Measurements from ENCODE around the gene HNRNPF.

HNRNPF gene

DNA sequence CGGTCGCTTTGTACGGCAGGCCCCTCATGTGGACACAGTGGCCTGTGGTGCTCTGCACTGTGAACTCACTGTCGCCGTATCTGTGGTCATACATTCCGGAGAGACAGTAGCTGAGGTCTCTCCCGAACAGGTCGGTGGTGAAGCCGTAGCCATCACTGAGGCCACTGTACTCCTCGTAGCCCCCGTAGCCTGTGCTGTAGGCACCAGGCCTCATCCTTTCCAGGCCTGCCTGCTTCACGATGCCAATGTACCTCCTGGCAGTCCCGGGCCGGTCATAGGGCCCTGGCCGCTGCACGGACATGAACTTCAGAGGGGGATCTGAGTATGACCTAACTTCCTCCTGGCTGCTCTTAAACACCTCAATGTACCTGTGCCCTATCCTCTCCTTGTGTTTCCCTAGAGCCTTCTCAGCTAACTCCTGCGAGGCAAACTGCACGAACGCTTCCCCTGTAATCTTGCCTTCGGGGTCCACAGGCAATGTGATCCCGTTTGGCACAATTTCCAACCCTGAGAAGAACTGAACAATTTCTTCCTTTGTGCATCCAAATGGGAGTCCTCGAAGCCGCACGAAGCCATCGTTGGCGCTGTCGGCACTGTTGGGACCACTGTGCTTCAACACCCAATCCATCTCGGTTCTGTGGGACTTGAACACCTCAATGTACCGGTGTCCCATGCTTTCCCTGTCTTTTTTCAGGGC, 21.9 kb downstream of the HNRNPF start:
- H4K20me1 ChIP-seq (ENCODE audit: control insufficient read depth, insufficient read depth, low read depth, low read length): peaks cover 44% of the 10 kb centered on the region
- peaks cover 49% of the 10 kb centered on the region for H3K79me2 ChIP-seq (ENCODE audit: control insufficient read depth, low read length)
- no peak overlapping the region for H3K4me3 ChIP-seq (ENCODE audit: low read length)
- no peaks in the 10 kb centered on the region for H3K4me1 ChIP-seq (ENCODE audit: control insufficient read depth, low read length)
- H3K27me3 ChIP-seq (ENCODE audit: control insufficient read depth, low read length): no peaks in the 10 kb centered on the region
- no peak for TF ChIP-seq EZH2phosphoT487 (IDR thresholded peaks at IDR 0.05; ENCODE audit: borderline replicate concordance, low read length)
- TF ChIP-seq, protein P1, sequence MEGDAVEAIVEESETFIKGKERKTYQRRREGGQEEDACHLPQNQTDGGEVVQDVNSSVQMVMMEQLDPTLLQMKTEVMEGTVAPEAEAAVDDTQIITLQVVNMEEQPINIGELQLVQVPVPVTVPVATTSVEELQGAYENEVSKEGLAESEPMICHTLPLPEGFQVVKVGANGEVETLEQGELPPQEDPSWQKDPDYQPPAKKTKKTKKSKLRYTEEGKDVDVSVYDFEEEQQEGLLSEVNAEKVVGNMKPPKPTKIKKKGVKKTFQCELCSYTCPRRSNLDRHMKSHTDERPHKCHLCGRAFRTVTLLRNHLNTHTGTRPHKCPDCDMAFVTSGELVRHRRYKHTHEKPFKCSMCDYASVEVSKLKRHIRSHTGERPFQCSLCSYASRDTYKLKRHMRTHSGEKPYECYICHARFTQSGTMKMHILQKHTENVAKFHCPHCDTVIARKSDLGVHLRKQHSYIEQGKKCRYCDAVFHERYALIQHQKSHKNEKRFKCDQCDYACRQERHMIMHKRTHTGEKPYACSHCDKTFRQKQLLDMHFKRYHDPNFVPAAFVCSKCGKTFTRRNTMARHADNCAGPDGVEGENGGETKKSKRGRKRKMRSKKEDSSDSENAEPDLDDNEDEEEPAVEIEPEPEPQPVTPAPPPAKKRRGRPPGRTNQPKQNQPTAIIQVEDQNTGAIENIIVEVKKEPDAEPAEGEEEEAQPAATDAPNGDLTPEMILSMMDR (IDR thresholded peaks at IDR 0.05; ENCODE audit: low read depth, low read length, poor library complexity, severe bottlenecking): no peak
- H3K9me2 ChIP-seq (replicated peaks; ENCODE audit: control insufficient read depth, low read length): no peaks in the 10 kb centered on the region
- peaks cover 86% of the 10 kb centered on the region for H3F3A ChIP-seq (ENCODE audit: control insufficient read depth, insufficient read depth)
- no peak overlapping the region for H3K4me2 ChIP-seq (ENCODE audit: low read length)
- H3K9me3 ChIP-seq (ENCODE audit: control insufficient read depth, insufficient read depth, low read length): no peaks in the 10 kb centered on the region
- H3K27ac ChIP-seq (ENCODE audit: low read depth, low read length): no peak overlapping the region
- peaks cover 74% of the 10 kb centered on the region for H3K36me3 ChIP-seq (ENCODE audit: control insufficient read depth, low read length)

DNA sequence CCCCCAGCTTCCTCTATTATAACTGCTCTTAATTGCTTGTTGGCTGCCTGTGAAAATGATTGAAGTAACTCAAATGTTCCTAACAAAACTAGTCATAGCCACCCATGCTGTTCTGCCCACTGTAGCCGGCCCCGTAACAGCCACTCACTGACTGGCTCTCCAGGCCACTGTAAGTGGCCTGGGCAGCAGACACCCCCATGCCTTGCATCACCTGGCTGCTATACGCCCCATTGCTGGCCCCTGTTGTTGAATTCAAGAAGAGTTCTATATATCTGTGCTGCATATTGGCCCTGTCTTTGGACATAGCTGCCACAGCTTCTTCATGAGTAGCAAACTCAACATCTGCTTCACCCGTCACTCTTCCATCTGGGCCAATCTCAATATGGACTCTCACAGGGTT, 22.4 kb downstream of the HNRNPF start:
- Histone ChIP-seq H3K79me2 (ENCODE audit: control insufficient read depth, low read length) (peaks cover 43% of the 10 kb centered on the region), H3K4me1 (ENCODE audit: control insufficient read depth, low read length) (no peaks in the 10 kb centered on the region), H4K20me1 (ENCODE audit: control insufficient read depth, insufficient read depth, low read depth, low read length) (peaks cover 44% of the 10 kb centered on the region)

DNA sequence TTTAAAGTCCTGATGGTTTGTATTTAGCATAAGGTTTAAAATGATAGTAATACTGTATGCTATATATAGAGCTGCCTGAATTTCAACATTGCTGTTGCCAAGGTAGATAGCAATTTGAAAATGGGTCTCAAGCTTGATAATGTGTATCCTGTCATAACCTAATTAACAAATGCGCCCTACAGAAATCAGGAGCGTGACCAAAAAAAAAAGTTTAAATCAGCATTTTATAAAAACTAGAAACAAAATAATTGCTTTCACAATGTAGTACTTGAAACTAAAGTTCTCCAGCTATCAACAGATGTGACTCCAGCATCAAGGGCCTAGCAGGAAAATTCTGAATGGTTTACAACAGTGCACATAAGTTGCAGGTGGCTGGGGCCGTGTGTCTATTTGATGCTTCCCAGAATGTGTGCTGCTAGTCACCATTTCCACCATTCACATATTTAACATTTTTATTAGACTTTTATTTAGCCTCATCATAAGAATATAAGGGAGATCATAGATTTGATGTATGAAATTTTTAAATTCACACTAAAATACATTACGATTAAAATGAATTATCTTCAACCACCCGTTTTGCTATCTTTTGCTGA, 23.5 kb downstream of the HNRNPF start:
- no peak for TF ChIP-seq EZH2phosphoT487 (IDR thresholded peaks at IDR 0.05; ENCODE audit: borderline replicate concordance, low read length)
- TF ChIP-seq, protein P1 (IDR thresholded peaks at IDR 0.05; ENCODE audit: low read depth, low read length, poor library complexity, severe bottlenecking): no peak
- Histone ChIP-seq H3K27me3 (ENCODE audit: control insufficient read depth, low read length) (no peaks in the 10 kb centered on the region), H3K4me2 (ENCODE audit: low read length) (no peak overlapping the region), H3K27ac (ENCODE audit: low read depth, low read length) (no peak overlapping the region), H3K9me2 (replicated peaks; ENCODE audit: control insufficient read depth, low read length) (no peaks in the 10 kb centered on the region), H3F3A (ENCODE audit: control insufficient read depth, insufficient read depth) (peaks cover 82% of the 10 kb centered on the region), H3K36me3 (ENCODE audit: control insufficient read depth, low read length) (peaks cover 58% of the 10 kb centered on the region), H3K9me3 (ENCODE audit: control insufficient read depth, insufficient read depth, low read length) (no peaks in the 10 kb centered on the region), H3K79me2 (ENCODE audit: control insufficient read depth, low read length) (peaks cover 33% of the 10 kb centered on the region), H3K4me3 (ENCODE audit: low read length) (no peak overlapping the region), H4K20me1 (ENCODE audit: control insufficient read depth, insufficient read depth, low read depth, low read length) (peaks cover 40% of the 10 kb centered on the region), H3K4me1 (ENCODE audit: control insufficient read depth, low read length) (no peaks in the 10 kb centered on the region)

More for the DNA sequence above, 22.4 kb downstream of the HNRNPF start:
- TF ChIP-seq EZH2phosphoT487 (IDR thresholded peaks at IDR 0.05; ENCODE audit: borderline replicate concordance, low read length): no peak
- TF ChIP-seq, protein P1 (IDR thresholded peaks at IDR 0.05; ENCODE audit: low read depth, low read length, poor library complexity, severe bottlenecking): no peak
- Histone ChIP-seq H3K9me2 (replicated peaks; ENCODE audit: control insufficient read depth, low read length) (no peaks in the 10 kb centered on the region), H3K27me3 (ENCODE audit: control insufficient read depth, low read length) (no peaks in the 10 kb centered on the region), H3F3A (ENCODE audit: control insufficient read depth, insufficient read depth) (peaks cover 83% of the 10 kb centered on the region), H3K36me3 (ENCODE audit: control insufficient read depth, low read length) (peaks cover 69% of the 10 kb centered on the region), H3K4me3 (ENCODE audit: low read length) (no peak overlapping the region), H3K9me3 (ENCODE audit: control insufficient read depth, insufficient read depth, low read length) (no peaks in the 10 kb centered on the region), H3K4me2 (ENCODE audit: low read length) (no peak overlapping the region), H3K27ac (ENCODE audit: low read depth, low read length) (no peak overlapping the region)

Measured in DOHH2 (cell line).